NCI-H1417 (cell line): ENCODE measurements around the gene HOXA7.

Source experiments
- DNase-seq, 3 experiments: peaks; one replicate each; lab custom pipeline; 2025; lab: John Stamatoyannopoulos, UW

Gene HOXA7

DNA sequence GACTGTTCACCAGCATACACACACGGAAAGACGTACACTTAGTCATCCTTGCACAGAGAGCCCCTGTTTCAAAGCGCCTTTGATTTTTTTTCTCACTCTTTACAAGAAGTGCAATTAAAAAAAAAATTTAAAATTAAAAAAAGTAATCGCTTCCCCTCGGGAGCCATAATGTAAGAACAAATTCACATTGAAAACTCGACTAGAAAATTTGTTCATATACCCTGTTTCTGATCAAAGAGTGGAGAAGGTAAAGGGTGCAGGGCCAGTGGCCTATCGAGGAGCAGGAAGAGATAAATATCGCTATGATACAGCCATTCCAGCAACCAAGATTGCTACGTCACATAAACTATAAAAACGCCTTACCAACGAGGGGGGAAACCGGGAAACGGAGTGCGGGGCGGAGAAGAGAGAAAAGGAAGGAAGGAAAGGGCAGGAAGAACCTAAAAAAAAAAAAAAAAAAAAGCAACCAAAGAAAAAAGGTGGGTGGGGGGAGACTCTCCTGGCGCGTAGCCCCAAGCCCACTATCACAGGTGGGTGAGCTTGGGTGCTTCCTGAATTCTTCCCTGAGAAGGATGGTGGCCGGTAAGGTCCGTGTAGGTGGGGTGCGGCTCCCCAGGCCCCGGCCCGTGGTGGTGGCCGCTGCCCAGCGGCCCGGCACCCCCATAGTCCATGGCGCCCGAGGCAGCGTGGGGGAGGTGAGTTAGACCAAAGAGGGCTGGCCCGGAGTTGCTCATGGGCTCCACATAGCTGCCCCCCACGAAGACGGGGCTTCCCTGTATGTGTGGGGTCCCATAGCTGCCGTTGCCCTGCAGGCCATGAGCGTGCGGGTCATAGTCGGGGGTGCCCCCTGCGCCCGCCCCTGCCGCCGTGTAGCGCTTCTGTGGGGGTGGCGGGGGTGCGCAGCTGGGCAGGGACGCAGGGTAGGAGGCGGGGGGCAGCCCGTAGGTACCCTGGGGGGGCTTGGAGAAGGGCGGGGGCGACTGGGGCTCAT, 48.8 kb downstream of the HOXA7 start:
- DNase-seq: no peak

DNA sequence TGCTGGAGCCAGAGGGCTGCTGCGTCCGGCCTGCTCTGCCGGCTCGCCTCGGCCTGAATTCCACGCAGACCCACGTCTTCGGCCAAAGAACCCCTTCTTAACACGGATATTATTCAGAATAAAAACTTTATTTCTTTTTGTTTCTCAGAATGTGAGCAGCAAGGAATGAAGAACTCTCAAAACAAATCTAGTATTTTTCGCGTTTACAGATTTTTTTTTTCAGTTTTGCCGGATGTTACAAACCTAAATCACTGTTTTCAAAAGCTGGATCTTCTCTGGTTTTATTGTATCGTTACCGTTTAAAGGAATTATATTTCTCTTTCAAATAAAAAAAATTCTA, 49.6 kb downstream of the HOXA7 start:
- DNase-seq: no peak

DNA sequence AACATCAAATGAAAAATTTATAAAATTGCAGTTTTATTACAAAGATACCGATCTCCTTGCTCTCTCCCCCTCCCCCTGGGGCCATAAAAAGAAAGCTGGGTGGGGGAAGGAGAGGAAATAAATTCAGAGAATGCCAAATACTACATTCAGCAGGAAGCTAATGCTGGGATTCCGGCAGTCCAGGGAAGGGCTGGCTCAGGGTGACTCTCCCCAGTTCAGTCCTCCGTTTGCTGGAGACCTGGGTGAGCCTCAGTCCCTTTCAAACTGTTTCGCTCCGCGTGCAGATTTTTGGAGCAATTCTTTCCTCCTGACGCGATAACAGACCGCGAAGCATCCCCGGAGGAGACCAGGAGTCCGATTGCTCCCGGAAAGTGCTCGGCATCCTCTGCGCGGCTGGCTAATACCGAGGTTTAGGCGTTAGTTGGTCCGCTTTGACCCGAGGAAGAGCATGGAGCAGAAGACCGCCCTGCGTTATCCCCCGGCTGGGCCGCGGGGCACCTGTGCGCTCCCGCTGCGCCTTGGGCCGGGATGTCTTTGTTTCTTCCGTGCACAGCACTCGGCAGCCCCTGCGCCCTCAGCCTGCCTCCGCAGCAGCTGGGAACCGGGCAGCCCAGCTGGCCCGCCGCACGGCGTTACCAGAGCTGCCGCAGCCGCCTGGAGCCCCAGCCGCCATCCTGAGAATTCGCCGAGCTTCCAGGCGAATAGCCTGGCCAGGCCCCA, 50.1 kb downstream of the HOXA7 start:
- DNase-seq: no peak

DNA sequence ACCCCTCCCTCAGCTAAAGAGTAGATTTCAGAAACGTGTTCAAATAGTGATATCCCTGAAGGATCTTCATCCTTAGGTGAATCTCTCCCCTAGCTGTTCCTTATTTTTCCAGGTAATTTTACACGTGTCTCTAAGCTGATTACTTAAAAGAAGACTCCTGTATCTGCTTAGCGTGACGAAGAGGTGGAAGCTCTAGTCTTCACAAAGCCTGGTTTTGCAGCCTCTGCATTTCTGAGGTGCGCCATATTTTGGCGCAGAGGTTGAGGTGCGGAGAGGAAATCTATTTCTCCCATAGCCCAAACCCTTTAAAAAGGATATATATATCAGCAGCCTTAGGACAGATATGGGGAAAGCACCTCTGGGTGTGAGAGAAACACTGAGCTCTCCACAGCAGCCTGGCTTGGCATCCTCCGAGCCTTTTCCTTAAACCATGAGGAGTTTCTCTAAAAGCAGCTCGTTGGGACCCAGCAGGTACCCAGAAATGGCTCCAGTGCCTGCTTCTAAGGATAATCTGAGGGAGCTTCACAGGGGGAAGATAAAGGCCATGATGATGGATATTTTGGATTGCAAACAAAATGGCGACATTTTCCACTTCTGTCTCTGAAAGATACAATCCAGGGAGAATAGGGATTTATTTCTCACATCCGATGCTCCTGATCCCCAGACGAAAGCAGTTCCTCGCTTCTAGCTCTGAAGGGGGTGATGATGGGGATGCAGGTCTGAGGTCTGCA, 51.0 kb downstream of the HOXA7 start:
- no peak for DNase-seq

DNA sequence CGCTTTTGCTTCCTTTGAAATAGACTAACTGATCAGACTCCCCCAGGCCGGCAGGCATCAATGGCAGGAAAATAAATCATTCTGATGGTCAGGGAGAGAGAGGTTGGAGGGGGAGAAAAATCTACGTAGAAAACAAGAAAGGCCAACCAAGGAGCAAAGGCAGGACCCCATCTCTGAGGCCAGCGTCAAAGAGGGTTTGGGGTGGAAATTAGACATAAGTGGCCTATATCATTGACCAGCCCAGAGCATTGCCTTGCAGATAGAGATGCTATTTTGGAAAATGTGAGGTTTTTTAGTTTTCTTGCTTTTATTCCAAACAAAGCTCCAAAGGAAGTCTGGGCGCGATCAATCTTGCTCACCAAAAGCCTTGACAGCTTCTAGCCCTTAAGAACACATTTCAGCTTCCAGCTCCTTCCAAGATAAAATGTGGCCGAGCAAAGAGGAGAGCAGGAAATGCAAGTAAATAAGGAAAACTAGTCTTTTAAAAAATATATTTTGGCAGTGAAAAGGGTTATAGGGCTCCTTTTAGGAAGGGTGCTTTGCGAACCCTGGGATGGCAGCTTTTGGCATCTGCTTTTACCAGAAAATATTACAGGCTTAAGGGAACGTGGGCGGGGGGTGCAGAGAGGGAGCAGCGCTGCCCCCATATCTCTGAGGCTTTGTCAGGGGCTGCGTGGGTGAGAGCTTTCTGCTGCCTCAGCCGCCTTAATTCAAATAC, 52.0 kb downstream of the HOXA7 start:
- DNase-seq: no peak
